CD4-positive, alpha-beta T cell treated with Interleukin-1 beta for 1 hour (primary cell): ENCODE data around the gene RBBP8NL.
"Not testable (repeated sequence)": the region's sequence is repeated elsewhere in the genome, so short reads cannot be mapped to it uniquely, and the experiment has no call there.

Source experiments
- DNase-seq, 2 donors: peaks; one replicate each; pipeline ENCODE4 v3.0.0-alpha.2; 2020 to 2022

Gene RBBP8NL

GRCh38 chr20:62439218-62439617 is 11.9 kb upstream of the RBBP8NL start:
- no peak for DNase-seq

- DNase-seq, result no peak
These were observed 10.6 kb upstream of the RBBP8NL start for GRCh38 chr20:62437927-62438326.

GRCh38 chr20:62437496-62437895 is 10.2 kb upstream of the RBBP8NL start:
- no peak for DNase-seq

GRCh38 chr20:62436692-62437091 is 9.4 kb upstream of the RBBP8NL start:
- no peak for DNase-seq

GRCh38 chr20:62433658-62434497 is 6.5 kb upstream of the RBBP8NL start:
- DNase-seq, result no peak

- DNase-seq, result no peak
These were observed 3.6 kb upstream of the RBBP8NL start for GRCh38 chr20:62430866-62431447.

GRCh38 chr20:62430311-62430853 is 3.0 kb upstream of the RBBP8NL start:
- no peak for DNase-seq

- no peak for DNase-seq
These were observed 2.3 kb upstream of the RBBP8NL start for GRCh38 chr20:62429455-62430310.

- no peak for DNase-seq
These were observed 1.3 kb upstream of the RBBP8NL start for GRCh38 chr20:62428396-62429295.

GRCh38 chr20:62428002-62428372 is 648 bp upstream of the RBBP8NL start:
- DNase-seq, result no peak

- no peak for DNase-seq
These were observed 624 bp downstream of the RBBP8NL start for GRCh38 chr20:62426699-62427131.

- DNase-seq, result not testable (repeated sequence)
These were observed 1.3 kb downstream of the RBBP8NL start for GRCh38 chr20:62426059-62426348.

GRCh38 chr20:62425281-62426058 is 1.9 kb downstream of the RBBP8NL start:
- no peak for DNase-seq

- DNase-seq, result no peak
These were observed 2.9 kb downstream of the RBBP8NL start for GRCh38 chr20:62424249-62425107.

- no peak for DNase-seq
These were observed 4.0 kb downstream of the RBBP8NL start for GRCh38 chr20:62423326-62423706.

GRCh38 chr20:62422636-62423325 is 4.6 kb downstream of the RBBP8NL start:
- DNase-seq, result no peak

- DNase-seq, result no peak
These were observed 5.7 kb downstream of the RBBP8NL start for GRCh38 chr20:62421716-62421990.

- no peak for DNase-seq
These were observed 6.3 kb downstream of the RBBP8NL start for GRCh38 chr20:62420846-62421715.

GRCh38 chr20:62419759-62420158 is 7.6 kb downstream of the RBBP8NL start:
- no peak for DNase-seq
